H9 (cell line): Measurements from ENCODE around the gene RAMAC. TPM values are rescaled to one million over a fixed set of nuclear protein-coding genes. Genes with fewer than 3 reads are reported as not detected.

ENCODE experiments used
- DNase-seq: peaks from one replicate; pipeline ENCODE4 v3.0.0-alpha.2; 2017
- H2AFZ ChIP-seq: one replicate; pipeline ENCODE4 v1.6.1; 2013; ENCODE audit warnings: mild to moderate bottlenecking, low read length, control low read depth, moderate library complexity
- H2AK5ac ChIP-seq: 2 replicates; pipeline ENCODE4 v1.6.1; 2013; ENCODE audit warnings: low read length, control low read depth, mixed read lengths; ENCODE audit not compliant: insufficient read length
- H2BK120ac ChIP-seq: one replicate; pipeline ENCODE4 v1.6.1; 2013; ENCODE audit warnings: low read depth, mild to moderate bottlenecking, low read length, control low read depth, inconsistent platforms; ENCODE audit not compliant: poor library complexity, severe bottlenecking
- H2BK12ac ChIP-seq: 2 replicates; pipeline ENCODE4 v1.6.1; 2013; ENCODE audit warnings: low read length, control low read depth, mixed read lengths, low read depth; ENCODE audit not compliant: insufficient read length
- H2BK15ac ChIP-seq: 2 replicates; pipeline ENCODE4 v1.6.1; 2013; ENCODE audit warnings: low read depth, low read length, control low read depth
- H2BK20ac ChIP-seq: one replicate; pipeline ENCODE4 v1.6.1; 2013; ENCODE audit warnings: low read depth, mild to moderate bottlenecking, low read length, control low read depth, inconsistent platforms; ENCODE audit not compliant: poor library complexity, severe bottlenecking
- H2BK5ac ChIP-seq: 2 replicates; pipeline ENCODE4 v1.6.1; 2013; ENCODE audit warnings: low read length, control low read depth, mixed read lengths; ENCODE audit not compliant: insufficient read length
- H3K14ac ChIP-seq: 2 replicates; pipeline ENCODE4 v1.6.1; 2013; ENCODE audit warnings: low read length, control low read depth; ENCODE audit not compliant: insufficient read depth
- H3K18ac ChIP-seq: 2 replicates; pipeline ENCODE4 v1.6.1; 2013; ENCODE audit warnings: low read depth, mild to moderate bottlenecking, mixed read lengths, low read length, control low read depth; ENCODE audit not compliant: insufficient read length
- H3K23ac ChIP-seq: 2 replicates; pipeline ENCODE4 v1.6.1; 2013; ENCODE audit warnings: low read length, control low read depth, mixed read lengths, low read depth; ENCODE audit not compliant: insufficient read length
- H3K23me2 ChIP-seq: 2 replicates; pipeline ENCODE4 v1.6.1; 2013; ENCODE audit warnings: low read depth, mild to moderate bottlenecking, mixed read lengths, low read length, control low read depth; ENCODE audit not compliant: insufficient read length, poor library complexity, severe bottlenecking
- H3K27ac ChIP-seq: 2 replicates; pipeline ENCODE4 v1.5.1; 2013; ENCODE audit warnings: low read length, control low read depth, mixed read lengths, low read depth; ENCODE audit not compliant: insufficient read length
- H3K27me3 ChIP-seq: 2 replicates; pipeline ENCODE4 v1.6.1; 2013; ENCODE audit warnings: low read length, control low read depth, inconsistent platforms; ENCODE audit not compliant: insufficient read depth
- H3K4ac ChIP-seq: 2 replicates; pipeline ENCODE4 v1.6.1; 2013; ENCODE audit warnings: low read depth, mild to moderate bottlenecking, control low read depth, inconsistent platforms, low read length, moderate library complexity
- H3K4me1 ChIP-seq: 2 replicates; pipeline ENCODE4 v1.6.1; 2013; ENCODE audit warnings: low read length, control low read depth, inconsistent platforms; ENCODE audit not compliant: insufficient read depth
- H3K4me2 ChIP-seq: 2 replicates; pipeline ENCODE4 v1.6.1; 2013; ENCODE audit warnings: low read length, control low read depth, mixed read lengths; ENCODE audit not compliant: insufficient read length, insufficient read depth
- H3K56ac ChIP-seq: 2 replicates; pipeline ENCODE4 v1.6.1; 2013; ENCODE audit warnings: low read depth, mild to moderate bottlenecking, mixed read lengths, low read length, control low read depth; ENCODE audit not compliant: insufficient read length
- H3K79me1 ChIP-seq: 2 replicates; pipeline ENCODE4 v1.6.1; 2013; ENCODE audit warnings: low read depth, mild to moderate bottlenecking, moderate library complexity, low read length, control low read depth, inconsistent platforms; ENCODE audit not compliant: insufficient read depth, poor library complexity, severe bottlenecking
- H3K79me2 ChIP-seq: 2 replicates; pipeline ENCODE4 v1.6.1; 2013; ENCODE audit warnings: low read length, control low read depth, inconsistent platforms; ENCODE audit not compliant: insufficient read depth
- H3K9ac ChIP-seq: 2 replicates; pipeline ENCODE4 v1.6.1; 2013; ENCODE audit warnings: low read length, control low read depth, mixed read lengths; ENCODE audit not compliant: insufficient read length; ENCODE audit errors: extremely low read depth
- H3K9me3 ChIP-seq: one replicate; pipeline ENCODE4 v1.6.1; 2013; ENCODE audit warnings: low read depth, low read length, inconsistent platforms; ENCODE audit not compliant: control insufficient read depth
- H3T11ph ChIP-seq: one replicate; pipeline ENCODE4 v1.6.1; 2013; ENCODE audit warnings: mild to moderate bottlenecking, low read length, control low read depth, inconsistent platforms
- H4K20me1 ChIP-seq: one replicate; pipeline ENCODE4 v1.6.1; 2013; ENCODE audit not compliant: control insufficient read depth, insufficient read length, insufficient read depth
- H4K5ac ChIP-seq: 2 replicates; pipeline ENCODE4 v1.6.1; 2013; ENCODE audit warnings: low read depth, mild to moderate bottlenecking, mixed read lengths, low read length, control low read depth; ENCODE audit not compliant: insufficient read length
- H4K8ac ChIP-seq: replicated peaks from 2 replicates; pipeline ENCODE4 v1.6.1; 2013; ENCODE audit warnings: low read length, control low read depth, mixed read lengths, low read depth; ENCODE audit not compliant: insufficient read length
- H4K91ac ChIP-seq: 2 replicates; pipeline ENCODE4 v1.6.1; 2013; ENCODE audit warnings: low read depth, mild to moderate bottlenecking, moderate library complexity, mixed read lengths, low read length, control low read depth; ENCODE audit not compliant: insufficient read length
- H3K27ac Mint-ChIP-seq, 3 experiments: 2 replicates in 2 of 3; 3 replicates in 1 of 3; pipeline ENCODE4 v1.8.0; 2020 to 2021; ENCODE audit warnings: mixed read lengths in 3 of 3, mild to moderate bottlenecking in 1 of 3, moderate library complexity in 1 of 3
- H3K27me3 Mint-ChIP-seq: 2 replicates; pipeline ENCODE4 v1.8.0; 2021; ENCODE audit warnings: low read depth, mild to moderate bottlenecking, moderate library complexity, mixed read lengths
- H3K36me3 Mint-ChIP-seq, 3 experiments: 2 replicates in 2 of 3; 3 replicates in 1 of 3; pipeline ENCODE4 v1.8.0; 2020 to 2021; ENCODE audit warnings: low read depth in 3 of 3, mixed read lengths in 3 of 3; ENCODE audit not compliant: insufficient read depth in 1 of 3
- H3K4me1 Mint-ChIP-seq, 2 experiments: 2 replicates each; pipeline ENCODE4 v1.8.0; 2020; ENCODE audit warnings: mixed read lengths in 2 of 2
- H3K4me3 Mint-ChIP-seq, 2 experiments: 2 replicates in 1 of 2; 3 replicates in 1 of 2; pipeline ENCODE4 v1.8.0; 2020 to 2021; ENCODE audit warnings: mild to moderate bottlenecking in 2 of 2, mixed read lengths in 2 of 2, moderate library complexity in 1 of 2
- H3K9me3 Mint-ChIP-seq, 2 experiments: 2 replicates in 1 of 2; 3 replicates in 1 of 2; pipeline ENCODE4 v1.8.0; 2020; ENCODE audit warnings: mild to moderate bottlenecking in 2 of 2, mixed read lengths in 2 of 2, moderate library complexity in 1 of 2
- WGBS: extraction: QIAGEN DNeasy Blood & Tissue Kit; methylation state at CpG from one replicate; pipeline ENCODE4 v1.1.7; 2013; ENCODE audit warnings: missing lambda C conversion rate, low lambda C conversion rate, mixed read lengths; ENCODE audit not compliant: insufficient read length; ENCODE audit errors: extremely low coverage; 5-methylcytosine and 5-hydroxymethylcytosine counted together
- total RNA-seq: library from RNA; stranded (reverse); gene quantifications from 2 replicates; pipeline ENCODE4 v1.2.1, GENCODE V29; 2021
- TF ChIP-seq, protein P1 (sequence below): fragments of 200-600 bp; sonication (generic); conservative IDR thresholded peaks from 3 replicates; pipeline ENCODE4 v1.8.0; 2021; ENCODE audit warnings: antibody characterized with exemption, mild to moderate bottlenecking

The RAMAC gene
- total RNA-seq, 1 experiment from 2014 or later = 35.8 TPM

DNA sequence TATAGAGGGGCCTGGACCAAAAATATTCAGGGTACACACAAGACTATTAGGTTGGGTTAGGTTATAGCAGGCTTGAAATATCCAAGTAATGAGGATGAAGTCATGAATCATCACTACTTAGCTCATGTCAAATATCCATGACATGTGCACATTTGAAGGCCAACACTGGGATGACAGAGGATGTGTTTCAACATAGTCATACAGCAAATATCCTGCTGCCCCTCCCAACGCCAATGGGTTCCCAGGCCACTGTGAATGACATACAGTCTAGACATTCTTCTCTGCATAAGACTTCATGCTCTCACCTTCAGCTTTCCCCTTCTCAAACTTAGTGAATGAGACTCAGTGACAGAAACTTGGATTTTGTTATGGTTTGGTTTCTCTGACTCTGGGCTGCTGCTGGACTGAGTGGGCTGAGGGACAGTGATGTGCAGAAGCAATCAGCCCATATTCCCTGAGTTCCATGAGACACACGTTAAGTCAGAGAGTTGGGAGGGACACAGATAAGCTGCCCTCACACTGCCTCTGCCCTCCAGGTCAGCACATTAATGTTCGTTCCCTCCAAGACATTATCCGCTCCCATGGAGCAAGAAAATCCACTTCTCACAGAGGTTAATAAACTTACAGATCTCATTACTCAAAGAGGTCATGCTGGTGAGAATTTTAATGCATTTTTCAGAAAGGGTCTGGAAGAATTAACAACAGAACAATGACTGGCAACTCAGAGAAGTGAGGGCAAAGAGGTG, 48.9 kb upstream of the RAMAC start:
- H2BK5ac ChIP-seq = no peak overlapping the region
- H3K9me3 ChIP-seq = no peaks in the 10 kb centered on the region
- Mint-ChIP-seq H3K4me1 (peaks cover 4 to 9% of the 10 kb centered on the region in 2 experiments), H3K9me3 (no peaks in the 10 kb centered on the region; a peak in 1 of 5 replicates), H3K27ac (no peak overlapping the region), H3K27me3 (peaks cover 9% of the 10 kb centered on the region), H3K4me3 (no peak overlapping the region), H3K36me3 (no peaks in the 10 kb centered on the region)
- no peaks in the 10 kb centered on the region for H3K4me1 ChIP-seq
- H3K18ac ChIP-seq = no peak overlapping the region
- H3K79me2 ChIP-seq = no peaks in the 10 kb centered on the region
- H4K91ac ChIP-seq = no peak overlapping the region
- no peak overlapping the region for H3K4ac ChIP-seq
- WGBS = no CpG with 5 or more reads among the region's 4 CpGs
- H2BK120ac ChIP-seq = no peak overlapping the region
- no peak overlapping the region for H3K4me2 ChIP-seq
- no peak overlapping the region for H3K56ac ChIP-seq
- H2BK15ac ChIP-seq = no peak overlapping the region
- H3K23ac ChIP-seq = no peak overlapping the region
- no peak overlapping the region for H3K9ac ChIP-seq
- no peak overlapping the region for H4K5ac ChIP-seq
- no peak overlapping the region for H2BK12ac ChIP-seq
- no peak overlapping the region for H2AFZ ChIP-seq
- no peak overlapping the region for H3T11ph ChIP-seq
- no peak overlapping the region for H4K8ac ChIP-seq
- DNase-seq = no peak
- H2BK20ac ChIP-seq = no peak overlapping the region
- TF ChIP-seq, protein P1, sequence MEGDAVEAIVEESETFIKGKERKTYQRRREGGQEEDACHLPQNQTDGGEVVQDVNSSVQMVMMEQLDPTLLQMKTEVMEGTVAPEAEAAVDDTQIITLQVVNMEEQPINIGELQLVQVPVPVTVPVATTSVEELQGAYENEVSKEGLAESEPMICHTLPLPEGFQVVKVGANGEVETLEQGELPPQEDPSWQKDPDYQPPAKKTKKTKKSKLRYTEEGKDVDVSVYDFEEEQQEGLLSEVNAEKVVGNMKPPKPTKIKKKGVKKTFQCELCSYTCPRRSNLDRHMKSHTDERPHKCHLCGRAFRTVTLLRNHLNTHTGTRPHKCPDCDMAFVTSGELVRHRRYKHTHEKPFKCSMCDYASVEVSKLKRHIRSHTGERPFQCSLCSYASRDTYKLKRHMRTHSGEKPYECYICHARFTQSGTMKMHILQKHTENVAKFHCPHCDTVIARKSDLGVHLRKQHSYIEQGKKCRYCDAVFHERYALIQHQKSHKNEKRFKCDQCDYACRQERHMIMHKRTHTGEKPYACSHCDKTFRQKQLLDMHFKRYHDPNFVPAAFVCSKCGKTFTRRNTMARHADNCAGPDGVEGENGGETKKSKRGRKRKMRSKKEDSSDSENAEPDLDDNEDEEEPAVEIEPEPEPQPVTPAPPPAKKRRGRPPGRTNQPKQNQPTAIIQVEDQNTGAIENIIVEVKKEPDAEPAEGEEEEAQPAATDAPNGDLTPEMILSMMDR = no peak
- no peak overlapping the region for H2AK5ac ChIP-seq
- no peak overlapping the region for H3K14ac ChIP-seq
- no peak overlapping the region for H3K27ac ChIP-seq
- H3K23me2 ChIP-seq = no peaks in the 10 kb centered on the region
- no peaks in the 10 kb centered on the region for H3K79me1 ChIP-seq
- H4K20me1 ChIP-seq = no peaks in the 10 kb centered on the region
- no peaks in the 10 kb centered on the region for H3K27me3 ChIP-seq
